ENCODE data around the gene AVP. TPM values are rescaled to one million over a fixed set of nuclear protein-coding genes. Genes with fewer than 3 reads are reported as not detected.
A peak's percentile ranks its signal among the peaks of the same experiment; 100 is the strongest.

The AVP gene
- total and polyA plus RNA-seq, 2 of the 13 experiments (the other 11 are each of a cell fraction or from before 2014, with no cell fraction given) = 0.12 TPM; not detected in 1

- TF ChIP-seq ZBTB43 (CRISPR knock-in tag; conservative IDR thresholded peaks at IDR 0.05) (no peak), ZNF17 (CRISPR knock-in tag; IDR thresholded peaks at IDR 0.05) (no peak), ZNF768 (CRISPR knock-in tag; IDR thresholded peaks at IDR 0.05) (peak; percentile 75; the same call in 1 of the 2 replicates), ZNF883 (CRISPR knock-in tag; IDR thresholded peaks at IDR 0.05; ENCODE audit: not compliant biosample characterization) (peak; percentile 45), SYNCRIP (IDR thresholded peaks at IDR 0.05; ENCODE audit: insufficient read depth, low read depth, low read length) (no peak), AHDC1 (CRISPR knock-in tag; IDR thresholded peaks at IDR 0.05; ENCODE audit: borderline replicate concordance) (no peak), RXRA (CRISPR knock-in tag; IDR thresholded peaks at IDR 0.05) (no peak), ZFX (CRISPR knock-in tag; IDR thresholded peaks at IDR 0.05; ENCODE audit: low read depth) (peak; percentile 13; the same call in 1 of the 2 replicates), ZNF577 (CRISPR knock-in tag; IDR thresholded peaks at IDR 0.05; ENCODE audit: borderline replicate concordance, low read depth) (no peak), ZNF773 (CRISPR knock-in tag; IDR thresholded peaks at IDR 0.05; ENCODE audit: borderline replicate concordance) (0 out of 2 replicates have a peak, but pooled peaks have one; percentile 29), ZBTB42 (CRISPR knock-in tag; IDR thresholded peaks at IDR 0.05) (no peak), ZNF839 (CRISPR knock-in tag; IDR thresholded peaks at IDR 0.05; ENCODE audit: borderline replicate concordance) (0 out of 2 replicates have a peak, but pooled peaks have one; percentile 23), KDM3A (CRISPR knock-in tag; IDR thresholded peaks at IDR 0.05; ENCODE audit: low read depth) (no peak), ZNF597 (CRISPR knock-in tag; IDR thresholded peaks at IDR 0.05) (no peak), TOPORS (CRISPR knock-in tag; IDR thresholded peaks at IDR 0.05) (no peak), UBTF (CRISPR knock-in tag; IDR thresholded peaks at IDR 0.05) (no peak), NFYC (CRISPR knock-in tag; IDR thresholded peaks at IDR 0.05) (no peak), FOXC1 (CRISPR knock-in tag; IDR thresholded peaks at IDR 0.05; ENCODE audit: borderline replicate concordance) (no peak), ASH2L (IDR thresholded peaks at IDR 0.05; ENCODE audit: insufficient read length, low read depth, low read length) (no peak)
Measured at GRCh38 chr20:3094848-3095629, 10.5 kb upstream of the AVP start (continued).

All from HepG2 (cell line).